ENCODE results near the gene HTR3C. TPM values are rescaled to one million over a fixed set of nuclear protein-coding genes. Genes with fewer than 3 reads are reported as not detected.
"Not testable (repeated sequence)": the region's sequence is repeated elsewhere in the genome, so short reads cannot be mapped to it uniquely, and the experiment has no call there.

The HTR3C gene
- polyA plus RNA-seq, 1 experiment: not detected

DNA sequence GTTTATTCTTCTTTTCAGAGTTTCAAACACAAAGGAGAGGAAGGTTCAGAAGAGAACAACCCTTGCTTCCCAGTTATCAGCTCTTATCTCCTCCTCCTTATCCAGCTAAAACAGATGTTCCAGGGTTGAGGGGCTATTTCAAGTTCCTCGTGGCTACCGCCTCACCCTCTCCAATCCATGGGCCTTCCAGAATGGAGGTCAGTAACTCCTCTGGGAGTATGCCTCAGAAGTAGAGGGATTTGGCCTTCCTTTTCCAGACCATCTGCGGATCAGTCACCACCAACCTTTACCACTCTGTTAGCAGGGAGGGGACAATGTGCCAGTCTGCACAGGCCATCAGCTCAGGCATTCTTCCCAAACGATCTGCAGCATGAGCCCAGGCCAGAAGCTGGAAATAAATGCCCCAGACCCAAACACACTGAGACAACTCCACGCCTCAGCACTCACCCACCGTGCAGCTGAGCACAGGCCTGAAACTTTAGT lies 14.8 kb downstream of the HTR3C start:
- Histone ChIP-seq H3K4me3 (ENCODE audit: low read depth, low read length) (no peak overlapping the region), H3K27me3 (ENCODE audit: control insufficient read depth, insufficient read depth, low read length) (no peaks in the 10 kb centered on the region), H3K36me3 (ENCODE audit: control insufficient read depth, insufficient read depth, low read length) (no peaks in the 10 kb centered on the region)
- TF ChIP-seq, protein P1, sequence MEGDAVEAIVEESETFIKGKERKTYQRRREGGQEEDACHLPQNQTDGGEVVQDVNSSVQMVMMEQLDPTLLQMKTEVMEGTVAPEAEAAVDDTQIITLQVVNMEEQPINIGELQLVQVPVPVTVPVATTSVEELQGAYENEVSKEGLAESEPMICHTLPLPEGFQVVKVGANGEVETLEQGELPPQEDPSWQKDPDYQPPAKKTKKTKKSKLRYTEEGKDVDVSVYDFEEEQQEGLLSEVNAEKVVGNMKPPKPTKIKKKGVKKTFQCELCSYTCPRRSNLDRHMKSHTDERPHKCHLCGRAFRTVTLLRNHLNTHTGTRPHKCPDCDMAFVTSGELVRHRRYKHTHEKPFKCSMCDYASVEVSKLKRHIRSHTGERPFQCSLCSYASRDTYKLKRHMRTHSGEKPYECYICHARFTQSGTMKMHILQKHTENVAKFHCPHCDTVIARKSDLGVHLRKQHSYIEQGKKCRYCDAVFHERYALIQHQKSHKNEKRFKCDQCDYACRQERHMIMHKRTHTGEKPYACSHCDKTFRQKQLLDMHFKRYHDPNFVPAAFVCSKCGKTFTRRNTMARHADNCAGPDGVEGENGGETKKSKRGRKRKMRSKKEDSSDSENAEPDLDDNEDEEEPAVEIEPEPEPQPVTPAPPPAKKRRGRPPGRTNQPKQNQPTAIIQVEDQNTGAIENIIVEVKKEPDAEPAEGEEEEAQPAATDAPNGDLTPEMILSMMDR (IDR thresholded peaks at IDR 0.05; ENCODE audit: insufficient read depth, low read depth, low read length): no peak
- DNase-seq (ENCODE audit: low read depth): no peak
- ChIA-PET CTCF (interaction anchor here (1.0 to 1.4 kb wide), 4 partner anchors 9 to 182 kb away, joined by 3 to 4 read pairs (median 4); no protein-coding TSS in a partner anchor), POLR2A (no interaction called here)

DNA sequence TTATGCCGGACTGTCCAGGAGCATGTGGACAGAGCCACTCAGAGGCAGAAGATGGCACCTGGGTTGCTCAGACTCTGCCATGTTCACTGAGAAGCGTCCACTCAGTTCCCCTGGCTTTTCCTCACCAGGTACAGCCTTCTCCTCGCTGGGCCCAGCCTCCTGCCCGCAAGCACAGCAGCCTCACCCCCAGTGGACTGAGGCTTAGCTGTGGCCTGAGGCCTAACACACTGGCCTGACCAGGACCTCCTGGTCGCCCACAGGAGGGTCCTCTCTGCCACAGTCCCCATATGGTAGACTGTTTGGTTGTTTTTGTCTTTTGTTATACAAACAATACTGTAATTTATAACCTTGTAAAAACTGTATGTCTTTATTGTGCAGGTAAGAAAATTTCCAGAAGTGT lies 15.5 kb downstream of the HTR3C start:
- Histone ChIP-seq H3K27me3 (ENCODE audit: control insufficient read depth, insufficient read depth, low read length) (no peaks in the 10 kb centered on the region), H3K36me3 (ENCODE audit: control insufficient read depth, insufficient read depth, low read length) (no peaks in the 10 kb centered on the region), H3K4me3 (ENCODE audit: low read depth, low read length) (no peak overlapping the region)
- ChIA-PET CTCF (interaction anchor here (1.0 to 1.4 kb wide), 4 partner anchors 8 to 183 kb away, joined by 3 to 4 read pairs (median 4); no protein-coding TSS in a partner anchor), POLR2A (no interaction called here)
- TF ChIP-seq, protein P1 (IDR thresholded peaks at IDR 0.05; ENCODE audit: insufficient read depth, low read depth, low read length): no peak
- DNase-seq (ENCODE audit: low read depth): no peak

DNA sequence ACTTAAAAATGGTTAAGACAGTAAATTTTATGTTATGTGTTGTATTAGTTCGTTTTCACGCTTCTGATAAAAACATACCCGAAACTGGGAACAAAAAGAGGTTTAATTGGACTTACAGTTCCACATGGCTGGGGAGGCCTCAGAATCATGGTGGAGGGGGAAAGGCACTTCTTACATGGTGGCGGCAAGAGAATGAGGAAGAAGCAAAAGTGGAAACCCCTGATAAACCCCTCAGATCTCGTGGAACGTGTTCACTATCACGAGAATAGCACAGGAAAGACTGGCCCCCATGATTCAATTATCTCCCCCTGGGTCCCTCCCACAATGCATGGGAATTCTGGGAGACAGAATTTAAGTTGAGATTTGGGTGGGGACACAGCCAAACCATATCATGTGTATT lies 18.3 kb downstream of the HTR3C start:
- H3K27me3 ChIP-seq (ENCODE audit: control insufficient read depth, insufficient read depth, low read length); H3K4me3 ChIP-seq (ENCODE audit: low read depth, low read length); DNase-seq (ENCODE audit: low read depth); POLR2A ChIA-PET; H3K36me3 ChIP-seq (ENCODE audit: control insufficient read depth, insufficient read depth, low read length); CTCF ChIA-PET: not testable (repeated sequence)

GRCh38 chr3:184073621-184074020 lies 20.8 kb downstream of the HTR3C start:
- Histone ChIP-seq H3K4me3 (ENCODE audit: low read depth, low read length) (no peak overlapping the region), H3K36me3 (ENCODE audit: control insufficient read depth, insufficient read depth, low read length) (no peaks in the 10 kb centered on the region), H3K27me3 (ENCODE audit: control insufficient read depth, insufficient read depth, low read length) (no peaks in the 10 kb centered on the region)
- DNase-seq (ENCODE audit: low read depth): no peak
- ChIA-PET POLR2A (no interaction called here), CTCF (no interaction called here)
- TF ChIP-seq, protein P1 (IDR thresholded peaks at IDR 0.05; ENCODE audit: insufficient read depth, low read depth, low read length): no peak

GRCh38 chr3:184075901-184076300 lies 23.1 kb downstream of the HTR3C start:
- TF ChIP-seq, protein P1 (IDR thresholded peaks at IDR 0.05; ENCODE audit: insufficient read depth, low read depth, low read length): no peak
- Histone ChIP-seq H3K4me3 (ENCODE audit: low read depth, low read length) (no peak overlapping the region), H3K27me3 (ENCODE audit: control insufficient read depth, insufficient read depth, low read length) (no peaks in the 10 kb centered on the region), H3K36me3 (ENCODE audit: control insufficient read depth, insufficient read depth, low read length) (no peaks in the 10 kb centered on the region)
- DNase-seq (ENCODE audit: low read depth): no peak
- POLR2A ChIA-PET: no interaction called here
- CTCF ChIA-PET: no interaction called here

- H3K27me3 ChIP-seq (ENCODE audit: control insufficient read depth, insufficient read depth, low read length): no peaks in the 10 kb centered on the region
- H3K4me3 ChIP-seq (ENCODE audit: low read depth, low read length): no peak overlapping the region
- H3K36me3 ChIP-seq (ENCODE audit: control insufficient read depth, insufficient read depth, low read length): no peaks in the 10 kb centered on the region
- DNase-seq (ENCODE audit: low read depth): no peak
- ChIA-PET CTCF (no interaction called here), POLR2A (no interaction called here)
- TF ChIP-seq, protein P1 (IDR thresholded peaks at IDR 0.05; ENCODE audit: insufficient read depth, low read depth, low read length): no peak
Measured at GRCh38 chr3:184077881-184078280, 25.0 kb downstream of the HTR3C start.
